Measurements from ENCODE around the gene TMEM250.
"Not testable (repeated sequence)": the region's sequence is repeated elsewhere in the genome, so short reads cannot be mapped to it uniquely, and the experiment has no call there.

The TMEM250 gene

DNA sequence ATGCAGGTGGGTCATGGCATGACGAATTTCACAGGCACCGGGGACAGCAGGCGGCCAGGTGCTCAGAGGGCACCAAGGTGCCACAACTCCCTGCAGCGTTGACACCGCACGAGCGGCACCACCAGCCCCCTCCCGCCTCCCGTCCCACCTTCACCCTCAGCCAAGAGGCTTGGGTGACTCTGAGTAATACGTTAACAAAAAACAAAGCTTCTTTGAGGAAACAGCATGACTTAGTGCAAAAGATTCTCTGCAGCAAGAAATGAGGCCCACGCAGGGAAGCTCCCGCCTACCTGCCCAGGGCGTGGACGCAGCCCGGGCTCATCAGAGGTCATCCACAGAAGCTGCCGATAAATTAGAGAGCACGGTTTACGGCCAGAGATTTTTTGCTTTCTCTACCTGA lies 4.1 kb downstream of the TMEM250 start:
- DNase-seq (ENCODE audit: low read depth in 1 of 2, low spot score in 1 of 2), result no peak

DNA sequence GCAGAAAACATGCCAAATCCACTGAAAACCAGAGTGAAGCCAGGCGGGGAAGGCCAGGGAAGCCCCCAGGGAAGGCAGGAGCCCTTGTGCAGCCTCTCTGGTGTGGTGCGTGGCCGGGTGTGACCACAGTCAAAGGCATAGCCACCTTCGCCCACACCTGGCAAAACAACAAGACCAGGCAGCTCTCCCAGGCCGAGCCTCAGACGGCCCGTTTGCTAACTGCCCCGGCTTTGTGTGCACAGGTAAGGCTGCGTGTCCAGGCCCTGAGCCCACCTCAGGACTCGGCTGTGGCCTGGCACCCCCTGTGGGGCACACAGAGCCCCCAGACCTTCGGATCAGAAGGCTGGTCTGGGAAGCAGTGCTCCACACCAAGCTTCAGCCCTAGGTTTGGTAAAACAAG lies 6.1 kb downstream of the TMEM250 start:
- DNase-seq (ENCODE audit: low read depth in 1 of 2, low spot score in 1 of 2), result no peak

DNA sequence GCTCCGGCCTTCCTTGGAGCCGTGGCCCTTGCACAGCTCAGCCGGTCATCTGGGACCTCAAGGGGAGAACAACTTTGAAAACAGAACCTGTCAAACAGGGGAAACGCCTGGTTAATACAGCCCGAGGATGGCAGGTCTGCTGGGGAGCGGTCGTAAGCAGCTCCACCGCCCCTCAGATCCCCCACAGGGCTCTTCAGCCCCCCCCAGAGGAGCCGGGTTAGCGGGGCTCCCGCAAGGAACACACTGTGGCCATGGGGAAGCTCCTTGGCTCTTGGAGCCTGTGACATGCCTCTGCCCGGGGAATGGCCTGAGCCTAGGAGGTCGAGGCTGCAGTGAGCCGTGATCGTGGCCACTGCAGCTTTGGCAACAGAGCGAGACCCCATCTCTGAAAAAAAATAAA lies 6.8 kb downstream of the TMEM250 start:
- no peak for DNase-seq (ENCODE audit: low read depth in 1 of 2, low spot score in 1 of 2)

DNA sequence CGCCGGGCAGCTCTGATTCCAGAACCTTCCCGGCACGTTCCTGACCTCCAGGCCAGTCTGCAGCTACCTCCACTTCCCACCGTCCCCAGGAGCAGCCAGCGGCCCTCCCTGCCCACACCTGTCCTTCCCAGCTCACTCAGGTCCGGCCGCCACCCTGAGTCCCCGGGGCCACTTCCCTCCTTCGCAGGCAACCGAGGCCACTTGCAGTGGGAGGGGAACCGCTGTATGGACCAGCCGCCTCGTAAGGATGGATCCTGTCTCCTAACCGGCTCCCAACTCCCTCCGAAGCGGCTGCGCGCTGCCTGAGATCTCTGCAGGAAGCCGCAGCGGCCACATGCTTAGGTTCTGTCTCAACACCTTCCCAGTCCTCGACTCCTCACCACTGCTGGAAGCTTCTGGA lies 7.5 kb downstream of the TMEM250 start:
- no peak for DNase-seq (ENCODE audit: low read depth in 1 of 2, low spot score in 1 of 2)

DNA sequence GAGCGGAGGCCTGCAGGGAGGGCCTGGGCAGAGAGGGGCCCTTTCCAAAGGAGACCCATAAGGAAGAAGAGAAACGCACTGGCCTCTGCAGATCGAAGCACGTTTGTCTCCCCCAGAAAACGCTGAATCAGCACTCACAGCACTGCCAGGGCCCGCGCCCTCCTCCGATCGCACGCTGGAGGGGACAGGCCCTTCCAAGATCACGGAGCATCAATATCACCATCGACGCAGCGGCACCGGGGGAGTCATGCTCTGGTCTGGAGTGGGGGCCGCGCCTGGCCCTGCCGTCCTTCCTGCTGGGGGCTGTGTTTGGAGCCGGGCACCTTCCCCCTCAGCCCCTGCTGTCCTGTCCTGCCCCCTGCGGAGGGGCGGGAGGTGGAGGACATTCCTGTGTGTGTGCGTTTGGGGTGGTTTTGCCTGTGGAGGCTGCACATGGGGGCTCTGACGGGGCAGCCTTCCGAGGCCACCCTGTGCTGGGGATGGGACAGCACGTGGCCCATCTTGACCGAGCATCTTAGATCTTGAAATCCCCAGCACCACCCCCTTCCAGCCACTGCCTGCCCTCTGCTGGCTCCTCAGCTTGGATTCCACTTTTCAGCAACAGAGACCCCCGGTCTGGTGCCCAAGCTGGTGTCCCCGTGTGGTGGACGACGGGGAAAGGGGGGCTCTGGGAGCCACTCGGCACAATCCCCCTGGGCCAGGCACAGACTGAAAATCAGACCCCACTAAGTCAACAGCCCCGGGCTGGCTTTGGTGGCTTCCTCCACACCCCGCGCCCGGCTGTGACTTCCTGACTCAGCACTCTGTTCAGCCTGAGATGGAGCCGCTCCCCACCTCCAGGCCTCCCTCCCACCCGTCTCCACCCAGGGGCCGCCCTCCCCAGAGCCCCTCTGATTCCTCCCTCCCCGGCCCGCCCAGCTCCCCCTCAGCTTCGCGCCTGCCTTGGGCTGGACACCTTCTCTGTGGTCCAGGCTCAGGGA lies 8.3 kb downstream of the TMEM250 start:
- DNase-seq (ENCODE audit: low read depth in 1 of 2, low spot score in 1 of 2), result peak; percentile 29 to 32

DNA sequence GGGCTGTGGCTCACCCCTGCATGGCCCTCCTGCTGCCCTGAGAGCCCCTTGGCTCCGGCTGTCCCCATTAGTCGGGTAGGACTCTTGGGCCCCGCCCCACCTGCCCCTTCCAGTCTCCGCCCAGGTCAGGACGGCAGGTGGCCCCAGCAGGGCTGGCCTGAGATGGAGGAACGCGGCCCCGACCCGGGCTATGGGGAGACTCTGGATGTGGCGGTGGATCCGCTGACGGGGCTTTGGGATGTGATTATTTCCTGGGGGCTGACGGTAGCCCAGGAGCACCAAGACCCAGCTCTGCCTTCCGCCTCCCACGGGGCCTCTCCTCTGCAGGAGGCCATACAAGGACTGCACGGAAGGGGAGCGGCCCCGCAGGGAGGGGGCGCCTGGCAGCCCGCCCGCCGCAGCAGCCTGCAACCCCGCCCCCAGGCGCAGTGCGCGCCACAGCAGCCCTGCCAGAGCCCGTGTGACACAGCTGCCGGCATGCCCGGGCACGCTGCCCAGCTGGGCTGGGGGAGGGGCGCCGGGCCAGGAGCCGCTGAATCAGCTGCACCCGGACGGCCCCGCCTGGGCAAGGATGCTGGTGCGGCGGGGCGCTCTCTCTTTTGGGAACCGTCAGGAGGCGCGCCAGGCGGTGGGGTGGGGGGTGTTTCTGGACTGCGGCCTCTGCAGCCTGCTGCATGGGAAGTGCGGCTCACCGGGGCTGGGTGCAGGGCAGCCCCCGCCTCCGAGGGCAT lies 9.2 kb downstream of the TMEM250 start:
- peak; percentile 75 to 81 for DNase-seq (ENCODE audit: low read depth in 1 of 2, low spot score in 1 of 2)

DNA sequence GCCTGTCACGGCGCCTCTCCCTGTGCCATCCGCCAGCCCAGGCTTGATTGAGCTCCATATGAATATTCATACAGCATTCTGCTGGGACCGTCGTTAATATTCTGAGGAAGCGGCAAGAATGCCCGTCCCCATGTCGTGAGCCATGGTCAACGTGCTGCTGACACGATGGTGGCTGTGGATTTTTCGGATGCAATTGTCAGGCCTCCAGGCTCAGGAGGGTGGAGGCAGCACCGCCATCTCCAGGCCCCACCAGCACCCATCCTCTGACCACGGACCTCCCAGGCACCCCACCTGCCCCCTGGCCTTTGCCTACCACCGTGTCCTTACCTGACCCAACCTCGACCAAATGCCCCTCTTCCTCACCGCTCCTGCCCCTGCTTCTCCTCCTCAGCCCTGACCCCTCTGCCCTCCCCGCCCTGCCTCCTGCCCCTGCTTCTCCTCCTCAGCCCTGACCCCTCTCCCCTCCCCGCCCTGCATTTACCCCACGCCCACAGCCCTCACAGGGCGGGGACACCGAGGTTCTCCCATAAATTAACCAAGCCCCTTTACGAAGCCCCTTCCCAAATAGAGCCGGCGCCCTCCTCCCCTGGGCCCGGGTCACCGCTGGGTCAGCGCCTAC lies 9.9 kb downstream of the TMEM250 start:
- no peak for DNase-seq (ENCODE audit: low read depth in 1 of 2, low spot score in 1 of 2)

DNA sequence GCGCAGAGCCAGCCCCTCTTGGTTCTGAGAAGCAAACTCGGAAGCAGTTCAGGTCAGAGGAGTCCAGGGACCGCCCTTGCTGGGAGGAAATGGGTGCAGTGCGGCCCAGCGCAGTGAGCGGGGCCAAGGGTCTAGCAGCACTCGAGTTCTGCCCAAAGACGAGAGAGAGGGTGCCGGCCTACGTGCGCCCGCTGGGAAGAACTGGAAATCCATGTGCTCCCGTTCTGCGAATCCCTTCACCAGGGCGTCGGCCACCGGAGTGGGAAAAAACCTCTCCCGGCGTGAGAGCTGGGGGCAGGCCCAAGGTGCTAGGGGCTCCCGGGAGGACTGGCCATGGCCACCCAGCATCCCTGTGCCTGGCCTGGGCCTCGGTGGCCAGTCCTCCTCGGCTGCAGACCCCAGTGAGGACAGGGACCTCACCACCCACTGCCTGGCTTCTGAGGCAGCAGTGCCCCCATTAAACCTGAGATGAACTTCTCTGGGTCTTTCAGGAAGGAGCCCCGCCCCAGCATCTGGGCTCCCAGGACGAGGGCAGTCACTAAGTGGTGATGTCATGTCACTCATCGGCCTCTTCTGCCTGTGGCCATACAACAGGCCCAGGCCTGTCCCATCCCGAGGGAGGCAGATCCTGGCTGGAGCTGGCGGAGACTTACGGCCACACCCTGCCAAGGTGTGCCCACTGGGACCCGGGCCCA lies 10.6 kb downstream of the TMEM250 start:
- DNase-seq (ENCODE audit: low read depth in 1 of 2, low spot score in 1 of 2), result no peak

DNA sequence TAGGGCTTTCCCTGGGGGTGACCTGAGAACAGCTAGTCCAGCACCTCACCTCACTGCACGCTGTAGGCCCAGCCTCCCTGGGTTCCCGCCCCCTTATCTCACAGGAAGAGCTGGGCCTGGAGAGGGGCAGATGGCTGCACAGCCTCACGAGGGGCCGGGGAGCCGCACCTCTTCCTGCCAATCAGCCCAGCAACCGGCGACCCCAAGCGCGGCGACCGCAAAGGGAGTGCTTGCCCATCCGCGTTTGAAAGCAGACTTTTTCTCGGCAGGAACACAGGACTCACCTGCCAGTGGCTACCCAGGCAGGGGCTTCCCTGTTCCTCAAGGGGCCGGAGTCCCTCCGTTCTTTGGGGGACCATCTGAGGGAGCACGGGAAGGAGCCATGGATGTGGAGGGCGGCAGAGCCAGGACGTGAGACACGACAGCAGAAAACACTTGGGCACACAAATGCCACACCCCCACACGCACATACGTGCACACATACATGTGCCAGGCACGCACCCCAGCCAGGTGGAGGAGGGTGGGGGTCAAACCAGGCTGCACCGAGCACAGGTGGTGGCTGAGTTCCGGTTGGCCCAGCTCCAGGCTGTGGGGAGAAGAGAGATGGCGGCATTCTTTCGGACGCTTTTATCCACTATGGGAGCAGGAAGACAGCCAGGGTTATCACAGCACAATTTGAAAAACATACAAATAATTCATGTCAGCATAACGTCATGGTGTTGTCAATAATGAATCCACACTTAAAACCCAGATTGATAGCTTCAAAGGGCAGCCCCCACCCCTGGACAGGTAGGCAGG lies 11.3 kb downstream of the TMEM250 start:
- DNase-seq (ENCODE audit: low read depth in 1 of 2, low spot score in 1 of 2), result no peak

DNA sequence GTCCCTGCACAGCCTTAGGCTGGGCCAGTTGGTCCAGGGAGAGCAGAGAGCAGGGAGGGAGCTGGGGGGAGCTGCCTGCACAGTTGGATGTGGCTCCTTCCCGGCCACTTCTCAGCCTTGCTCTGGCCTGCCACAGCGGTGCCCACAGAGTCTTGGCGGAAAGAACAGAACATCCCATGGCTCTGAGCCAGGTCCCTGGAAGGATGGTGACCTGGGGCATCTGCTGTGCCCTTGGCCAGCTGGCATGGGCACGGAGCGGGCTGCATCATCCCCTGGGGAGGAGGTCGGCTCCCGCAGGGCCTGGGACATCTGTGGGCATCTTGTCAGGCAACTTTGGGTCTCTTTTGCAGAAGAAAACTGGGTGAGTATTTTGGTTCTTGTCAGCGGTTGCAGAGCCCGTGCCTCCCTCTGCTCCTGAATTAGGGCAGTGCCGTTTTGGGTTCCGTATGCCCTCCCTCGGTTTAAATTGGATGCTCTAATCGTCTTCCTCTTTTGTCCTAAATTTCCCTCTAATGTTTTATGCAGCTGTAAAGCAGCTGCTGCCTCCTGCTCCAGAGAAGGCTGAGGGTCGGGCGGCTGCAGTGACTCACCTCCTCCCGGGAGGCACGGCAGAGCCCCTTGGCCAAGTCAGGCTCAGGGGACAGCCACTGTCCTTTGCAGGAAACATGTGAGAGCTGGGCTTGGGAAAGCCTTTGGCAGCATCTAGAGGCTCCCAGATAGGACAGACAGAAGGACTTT lies 13.1 kb downstream of the TMEM250 start:
- no peak for DNase-seq (ENCODE audit: low read depth in 1 of 2, low spot score in 1 of 2)

DNA sequence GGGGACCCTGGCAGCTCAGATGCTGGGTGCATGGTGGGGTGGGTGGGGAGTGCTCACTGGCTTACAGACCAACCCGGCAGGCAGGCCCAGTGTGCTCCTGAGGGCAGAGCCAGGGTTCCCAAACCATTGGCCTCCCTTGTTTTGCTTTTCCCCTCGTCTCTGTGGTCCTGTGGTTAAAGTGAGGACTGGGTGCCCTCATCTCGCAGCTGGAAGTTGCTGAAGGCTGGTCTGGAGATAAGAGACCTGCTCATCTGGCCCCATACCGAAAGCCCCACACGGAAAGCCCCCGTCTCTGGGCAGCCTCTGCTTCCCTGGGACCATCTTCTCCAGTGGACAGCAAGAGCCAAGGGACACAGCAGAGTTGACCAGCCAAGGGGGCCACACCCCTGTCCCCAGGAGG lies 13.8 kb downstream of the TMEM250 start:
- no peak for DNase-seq (ENCODE audit: low read depth in 1 of 2, low spot score in 1 of 2)

DNA sequence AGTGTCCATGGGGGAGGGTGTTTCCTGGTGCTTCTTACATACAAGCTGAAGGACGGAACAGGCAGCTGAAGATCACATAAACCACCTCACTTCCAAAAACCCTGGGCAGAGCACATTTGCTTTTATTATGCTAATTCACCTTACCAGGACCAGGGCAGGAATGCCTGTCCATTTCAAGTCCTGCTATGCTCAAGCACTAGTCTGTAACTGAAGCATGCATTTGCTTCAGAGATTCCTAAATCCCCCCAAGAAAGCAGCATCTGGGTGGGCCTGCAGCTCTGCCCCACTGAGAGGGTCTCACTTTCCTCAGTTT lies 14.2 kb downstream of the TMEM250 start:
- no peak for DNase-seq (ENCODE audit: low read depth in 1 of 2, low spot score in 1 of 2)

DNA sequence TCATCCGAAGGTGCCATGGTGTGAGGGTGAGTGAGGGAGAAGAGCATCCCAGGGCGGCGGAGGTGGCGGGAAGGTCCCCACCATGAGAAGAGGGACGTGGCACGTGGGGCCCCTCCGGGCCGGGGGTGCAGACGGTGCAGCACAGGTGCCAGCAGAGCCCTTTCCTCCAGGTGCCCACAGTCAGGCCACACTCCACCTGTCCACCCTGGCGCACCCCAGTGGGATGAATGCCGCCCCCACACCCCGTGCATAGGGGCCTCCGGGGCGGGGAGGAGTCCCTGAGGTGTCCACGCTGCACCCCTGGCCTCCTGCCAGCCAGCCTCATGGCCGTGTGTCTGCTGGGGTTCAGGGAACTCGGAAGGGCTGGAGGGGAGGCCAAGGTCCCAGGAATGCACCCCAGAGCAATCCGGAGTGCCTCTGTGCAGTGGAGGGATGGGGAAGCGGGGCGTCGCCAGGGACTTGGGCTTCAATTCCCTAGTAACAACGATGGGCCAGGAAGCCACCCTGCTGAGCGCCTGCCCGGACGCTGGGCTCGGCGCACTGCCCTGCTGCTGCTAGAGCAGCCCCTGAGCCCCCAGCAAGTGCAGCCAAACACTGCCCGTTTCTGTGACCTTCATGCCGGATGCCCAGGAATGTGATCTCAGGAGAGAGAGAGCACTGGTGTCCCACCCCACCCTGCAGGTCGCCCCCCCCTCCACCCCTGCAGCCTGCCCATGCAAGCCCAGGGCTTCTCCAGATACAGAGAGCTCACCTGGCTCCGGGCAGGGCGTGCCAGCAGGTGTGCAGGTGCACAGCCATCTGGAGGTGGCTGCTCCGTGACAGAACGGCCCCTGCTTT lies 14.8 kb downstream of the TMEM250 start:
- DNase-seq (ENCODE audit: low read depth in 1 of 2, low spot score in 1 of 2), result no peak

DNA sequence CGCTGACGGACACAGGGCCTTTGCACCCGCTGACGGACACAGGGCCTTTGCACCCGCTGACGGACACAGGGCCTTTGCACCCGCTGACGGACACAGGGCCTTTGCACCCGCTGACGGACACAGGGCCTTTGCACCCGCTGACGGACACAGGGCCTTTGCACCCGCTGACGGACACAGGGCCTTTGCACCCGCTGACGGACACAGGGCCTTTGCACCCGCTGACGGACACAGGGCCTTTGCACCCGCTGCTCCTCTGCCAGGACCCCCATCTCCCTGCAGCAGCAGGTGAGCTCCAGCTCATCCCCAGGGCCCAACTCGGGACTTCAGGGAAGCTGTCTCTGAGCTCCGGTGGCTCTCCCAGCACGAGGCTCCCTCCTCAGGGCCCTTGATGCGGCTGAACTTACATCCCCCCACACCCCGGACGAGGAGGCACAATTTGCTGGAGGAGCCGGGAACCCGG lies 17.0 kb downstream of the TMEM250 start:
- not testable (repeated sequence) for DNase-seq (ENCODE audit: low read depth in 1 of 2, low spot score in 1 of 2)

DNA sequence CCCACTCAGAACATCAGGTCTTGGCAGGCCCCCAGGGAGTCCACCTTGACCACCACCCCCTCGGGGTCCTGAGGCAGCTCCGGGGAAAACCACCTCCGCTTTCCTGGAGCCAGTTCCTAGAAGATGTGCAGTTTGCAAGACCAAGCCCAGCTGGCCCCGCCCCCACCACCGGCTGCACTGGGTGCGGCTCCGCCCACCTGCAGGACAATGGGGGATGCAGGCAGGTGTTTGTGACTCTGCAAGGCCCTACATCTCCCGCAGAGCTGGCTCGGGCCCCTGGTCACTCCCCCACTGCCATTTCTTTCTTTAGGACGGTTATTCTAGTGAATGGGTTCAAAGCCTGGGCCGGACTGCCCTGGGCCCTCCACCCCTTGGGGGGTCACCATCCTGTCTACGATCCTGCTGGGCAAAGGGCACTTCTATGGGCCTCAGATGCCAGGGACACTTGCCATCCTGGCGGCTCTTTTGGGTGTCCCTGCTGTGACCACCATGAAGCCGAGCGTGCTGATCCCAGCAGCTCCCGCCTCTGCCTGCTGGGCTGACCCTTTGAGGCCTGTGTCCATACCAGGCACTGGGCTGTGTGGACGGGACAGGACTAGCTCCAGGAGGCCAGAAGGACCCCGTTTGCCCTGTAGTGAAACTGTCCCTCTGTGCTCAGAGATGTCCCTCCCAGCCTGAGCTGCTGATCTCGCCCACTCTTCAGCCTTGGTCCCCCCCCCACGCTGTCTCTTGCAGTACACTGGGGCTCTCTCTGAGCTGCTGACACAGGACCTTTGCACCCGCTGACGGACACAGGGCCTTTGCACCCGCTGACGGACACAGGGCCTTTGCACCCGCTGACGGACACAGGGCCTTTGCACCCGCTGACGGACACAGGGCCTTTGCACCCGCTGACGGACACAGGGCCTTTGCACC lies 17.7 kb downstream of the TMEM250 start:
- no peak for DNase-seq (ENCODE audit: low read depth in 1 of 2, low spot score in 1 of 2)

DNA sequence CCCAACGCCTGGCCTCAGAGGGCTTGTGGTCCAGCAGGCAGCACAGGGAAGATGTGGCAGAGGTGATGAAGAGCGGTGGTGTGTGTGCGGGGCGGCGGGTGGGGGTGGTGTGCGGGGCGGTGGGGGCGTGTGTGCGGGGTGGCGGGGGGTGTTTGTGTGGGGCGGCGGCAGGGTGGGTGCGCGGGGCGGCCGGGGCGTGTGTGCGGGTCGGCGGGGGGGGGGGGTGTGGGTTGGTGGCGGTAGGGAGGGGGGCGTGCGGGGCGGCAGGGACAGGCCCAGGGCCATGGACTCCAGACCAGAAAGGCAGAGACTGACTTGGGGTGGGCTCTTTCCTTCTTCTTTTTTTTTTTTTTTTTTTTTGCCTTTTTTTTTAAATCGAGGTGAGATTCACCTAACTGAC lies 19.1 kb downstream of the TMEM250 start:
- no peak for DNase-seq (ENCODE audit: low read depth in 1 of 2, low spot score in 1 of 2)

DNA sequence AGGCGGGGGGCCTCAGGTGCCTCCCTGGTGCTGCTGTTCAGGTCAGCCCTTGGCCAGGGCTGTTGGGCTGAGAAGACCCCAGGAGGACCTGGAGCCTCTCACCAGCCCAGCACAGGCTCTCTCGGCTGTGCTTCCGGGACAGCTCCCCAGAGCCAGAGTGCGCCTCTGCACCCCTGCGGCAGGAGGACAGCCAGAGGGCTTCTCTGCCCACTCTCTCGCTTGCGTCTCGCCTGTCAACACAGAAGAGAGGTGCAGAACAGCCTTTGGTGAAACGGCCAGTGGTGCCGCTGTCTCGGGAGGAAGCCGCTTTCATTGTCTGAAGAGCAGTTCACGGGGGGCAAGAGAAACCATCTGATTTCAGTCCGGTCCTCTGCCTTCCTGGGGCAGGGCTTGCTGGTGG lies 19.8 kb downstream of the TMEM250 start:
- no peak for DNase-seq (ENCODE audit: low read depth in 1 of 2, low spot score in 1 of 2)

DNA sequence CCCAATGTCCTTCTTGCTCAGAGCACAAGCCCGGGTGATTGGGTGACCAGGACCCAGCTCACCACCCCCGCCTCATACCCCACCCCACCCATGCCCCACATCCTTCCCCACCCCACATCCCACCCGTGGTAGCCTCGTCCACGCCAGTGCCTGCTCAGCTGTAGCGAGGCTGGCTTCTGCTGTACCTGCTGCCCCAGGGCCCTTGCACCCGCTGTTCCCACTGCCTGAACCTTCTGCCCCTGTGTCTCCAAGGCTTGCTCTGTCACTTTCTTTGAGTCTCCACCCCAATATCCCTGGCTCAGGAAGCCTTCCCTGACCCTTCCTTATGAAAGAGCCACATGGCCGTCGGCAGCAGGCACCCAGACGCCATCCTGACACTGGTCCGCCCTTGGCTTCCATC lies 20.5 kb downstream of the TMEM250 start:
- DNase-seq (ENCODE audit: low read depth in 1 of 2, low spot score in 1 of 2), result no peak
